ENCODE data around the gene ADAT2. TPM values are rescaled to one million over a fixed set of nuclear protein-coding genes. Genes with fewer than 3 reads are reported as not detected.

ADAT2 gene
- total and polyA plus RNA-seq, 2 of the 4 experiments (the other 2 are of a cell fraction): 2.7 to 5.4 TPM

DNA sequence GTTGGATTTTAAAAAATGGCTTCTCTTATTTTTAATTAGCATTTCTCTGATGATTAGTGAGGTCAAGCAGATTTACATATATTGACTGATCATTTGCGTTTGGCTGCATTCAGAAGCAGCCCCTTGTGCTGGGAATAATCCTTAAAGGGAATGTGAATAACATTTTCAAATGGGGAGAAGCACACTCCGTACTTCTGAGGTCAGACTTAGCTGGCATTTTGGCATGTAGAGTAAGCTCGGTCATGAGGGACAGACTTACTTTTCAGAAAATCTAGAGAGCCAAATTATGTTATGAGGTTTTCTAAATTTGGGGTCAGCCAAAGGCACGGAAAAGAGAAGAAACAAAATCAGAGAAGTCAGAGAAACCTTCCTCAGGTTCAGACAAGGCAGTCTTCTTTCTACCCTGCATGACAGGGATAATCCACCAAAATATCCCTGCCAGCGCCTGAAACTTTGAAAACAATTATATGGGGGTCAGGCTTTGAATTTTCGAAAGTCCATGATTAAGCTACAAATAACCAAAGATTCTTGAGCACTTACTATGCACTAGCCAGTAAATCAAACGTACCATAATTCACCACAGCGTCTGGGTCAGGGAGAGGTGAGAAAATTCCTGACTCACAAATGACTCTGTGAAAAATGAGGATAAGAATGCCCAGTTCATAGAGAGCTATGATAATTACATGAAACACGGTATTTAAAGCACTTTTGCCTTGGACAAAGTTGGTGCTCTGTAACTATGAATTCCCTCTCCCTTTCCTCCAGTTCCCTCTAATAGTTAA is 44.9 kb downstream of the ADAT2 start:
- WGBS, 2 experiments (ENCODE audit: extremely low coverage in 2 of 2, insufficient read length in 1 of 2): 60% methylated on average over 2 of the region's 9 CpGs; no CpG with 5 or more reads in 1 of the 2 experiments
- intact Hi-C loops (cut with micrococcal nuclease): no loop called here
- no peak overlapping the region for H3K23ac ChIP-seq (ENCODE audit: low read depth, low read length)
- TF ChIP-seq NFE2L2 (IDR thresholded peaks at IDR 0.05; ENCODE audit: low read depth, low read length) (no peak), RFX5 (IDR thresholded peaks at IDR 0.05; ENCODE audit: low read depth, low read length) (no peak), RAD21 (IDR thresholded peaks at IDR 0.05; ENCODE audit: low read length) (no peak), MXI1 (IDR thresholded peaks at IDR 0.05; ENCODE audit: borderline replicate concordance, low read depth, low read length) (no peak), SMC3 (IDR thresholded peaks at IDR 0.05; ENCODE audit: low read depth, low read length) (no peak), FOS (IDR thresholded peaks at IDR 0.05; ENCODE audit: low read depth, low read length) (no peak), CHD1 (IDR thresholded peaks at IDR 0.05; ENCODE audit: low read depth, low read length) (no peak), MAFK (IDR thresholded peaks at IDR 0.05; ENCODE audit: low read depth, low read length) (no peak), MAZ (IDR thresholded peaks at IDR 0.05; ENCODE audit: borderline replicate concordance, low read depth, low read length) (no peak), RCOR1 (IDR thresholded peaks at IDR 0.05; ENCODE audit: insufficient replicate concordance, low read length) (no peak), CEBPB (IDR thresholded peaks at IDR 0.05; ENCODE audit: low read depth, low read length) (no peak), POLR2A (IDR thresholded peaks at IDR 0.05; ENCODE audit: low read depth, low read length) (no peak), BHLHE40 (IDR thresholded peaks at IDR 0.05; ENCODE audit: low read depth, low read length) (no peak)
- TF ChIP-seq, protein P1, sequence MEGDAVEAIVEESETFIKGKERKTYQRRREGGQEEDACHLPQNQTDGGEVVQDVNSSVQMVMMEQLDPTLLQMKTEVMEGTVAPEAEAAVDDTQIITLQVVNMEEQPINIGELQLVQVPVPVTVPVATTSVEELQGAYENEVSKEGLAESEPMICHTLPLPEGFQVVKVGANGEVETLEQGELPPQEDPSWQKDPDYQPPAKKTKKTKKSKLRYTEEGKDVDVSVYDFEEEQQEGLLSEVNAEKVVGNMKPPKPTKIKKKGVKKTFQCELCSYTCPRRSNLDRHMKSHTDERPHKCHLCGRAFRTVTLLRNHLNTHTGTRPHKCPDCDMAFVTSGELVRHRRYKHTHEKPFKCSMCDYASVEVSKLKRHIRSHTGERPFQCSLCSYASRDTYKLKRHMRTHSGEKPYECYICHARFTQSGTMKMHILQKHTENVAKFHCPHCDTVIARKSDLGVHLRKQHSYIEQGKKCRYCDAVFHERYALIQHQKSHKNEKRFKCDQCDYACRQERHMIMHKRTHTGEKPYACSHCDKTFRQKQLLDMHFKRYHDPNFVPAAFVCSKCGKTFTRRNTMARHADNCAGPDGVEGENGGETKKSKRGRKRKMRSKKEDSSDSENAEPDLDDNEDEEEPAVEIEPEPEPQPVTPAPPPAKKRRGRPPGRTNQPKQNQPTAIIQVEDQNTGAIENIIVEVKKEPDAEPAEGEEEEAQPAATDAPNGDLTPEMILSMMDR (conservative IDR thresholded peaks at IDR 0.05; ENCODE audit: low read depth, low read length): no peak
- TF ChIP-seq, protein P2, sequence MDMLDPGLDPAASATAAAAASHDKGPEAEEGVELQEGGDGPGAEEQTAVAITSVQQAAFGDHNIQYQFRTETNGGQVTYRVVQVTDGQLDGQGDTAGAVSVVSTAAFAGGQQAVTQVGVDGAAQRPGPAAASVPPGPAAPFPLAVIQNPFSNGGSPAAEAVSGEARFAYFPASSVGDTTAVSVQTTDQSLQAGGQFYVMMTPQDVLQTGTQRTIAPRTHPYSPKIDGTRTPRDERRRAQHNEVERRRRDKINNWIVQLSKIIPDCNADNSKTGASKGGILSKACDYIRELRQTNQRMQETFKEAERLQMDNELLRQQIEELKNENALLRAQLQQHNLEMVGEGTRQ (IDR thresholded peaks at IDR 0.05; ENCODE audit: low read depth, low read length): no peak
- TF ChIP-seq, protein P3, sequence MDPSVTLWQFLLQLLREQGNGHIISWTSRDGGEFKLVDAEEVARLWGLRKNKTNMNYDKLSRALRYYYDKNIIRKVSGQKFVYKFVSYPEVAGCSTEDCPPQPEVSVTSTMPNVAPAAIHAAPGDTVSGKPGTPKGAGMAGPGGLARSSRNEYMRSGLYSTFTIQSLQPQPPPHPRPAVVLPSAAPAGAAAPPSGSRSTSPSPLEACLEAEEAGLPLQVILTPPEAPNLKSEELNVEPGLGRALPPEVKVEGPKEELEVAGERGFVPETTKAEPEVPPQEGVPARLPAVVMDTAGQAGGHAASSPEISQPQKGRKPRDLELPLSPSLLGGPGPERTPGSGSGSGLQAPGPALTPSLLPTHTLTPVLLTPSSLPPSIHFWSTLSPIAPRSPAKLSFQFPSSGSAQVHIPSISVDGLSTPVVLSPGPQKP (IDR thresholded peaks at IDR 0.05; ENCODE audit: borderline replicate concordance, low read depth, low read length): no peak
- H2BK20ac ChIP-seq (ENCODE audit: low read depth, low read length): no peak overlapping the region
- ATAC-seq (ENCODE audit: low read depth) (peak; percentile 32; the same call in 1 of the 2 replicates), DNase-seq (peak; percentile 35)
- no peak overlapping the region for H4K5ac ChIP-seq (ENCODE audit: low read depth, low read length)
- H3K27ac ChIP-seq (ENCODE audit: insufficient read depth, low read length): no peak overlapping the region
- no peak overlapping the region for H3K4me3 ChIP-seq (ENCODE audit: insufficient read depth, low read depth, low read length)
- no peaks in the 10 kb centered on the region for H3K27me3 ChIP-seq (ENCODE audit: control insufficient read depth, insufficient read depth, low read length)
- no TSS peak for BruUV-seq (replicated peaks)
- no peak overlapping the region for H4K8ac ChIP-seq (ENCODE audit: low read depth in 2 of 2, low read length in 2 of 2)
- no peak overlapping the region for H2BK120ac ChIP-seq (ENCODE audit: low read depth, low read length)
- ChIA-PET CTCF (no interaction called here), POLR2A (ENCODE audit: unreplicated experiment) (no interaction called here)
- no peak overlapping the region for H3K4me2 ChIP-seq (ENCODE audit: low read depth, low read length)
- H3K9ac ChIP-seq (ENCODE audit: low read depth, low read length): no peak overlapping the region
- H3K36me3 ChIP-seq (ENCODE audit: control insufficient read depth, insufficient read depth, low read length): no peaks in the 10 kb centered on the region
- H3K14ac ChIP-seq (replicated peaks; ENCODE audit: low read depth, low read length): no peak overlapping the region
- no peak overlapping the region for H4K91ac ChIP-seq (ENCODE audit: insufficient read depth, low read depth, low read length)
- H4K20me1 ChIP-seq (ENCODE audit: insufficient read depth, low read length): no peaks in the 10 kb centered on the region
- H3K18ac ChIP-seq (ENCODE audit: low read depth, low read length): no peak overlapping the region
- H2AFZ ChIP-seq (replicated peaks; ENCODE audit: low read length, poor library complexity): no peak overlapping the region
- H2BK5ac ChIP-seq (ENCODE audit: low read depth, low read length, poor library complexity, severe bottlenecking): no peak overlapping the region
- no peaks in the 10 kb centered on the region for H3K9me1 ChIP-seq (ENCODE audit: insufficient read depth, low read length)
- H2AK9ac ChIP-seq (replicated peaks; ENCODE audit: low read depth, low read length, poor library complexity): no peak overlapping the region
- H3K4me1 ChIP-seq (ENCODE audit: control insufficient read depth, insufficient read depth, low read length): no peaks in the 10 kb centered on the region; the same call in 1 of the 2 replicates
- H2BK15ac ChIP-seq (ENCODE audit: low read depth, low read length): no peak overlapping the region
- no peak overlapping the region for H3K4ac ChIP-seq (ENCODE audit: low read depth, low read length)
- H3K56ac ChIP-seq (ENCODE audit: extremely low read depth, insufficient read depth, low read length): no peak overlapping the region
- H2AK5ac ChIP-seq (ENCODE audit: low read depth, low read length): no peak overlapping the region
- H3K9me3 ChIP-seq (ENCODE audit: control insufficient read depth, insufficient read depth, low read length): no peaks in the 10 kb centered on the region
- no peaks in the 10 kb centered on the region for H3K79me1 ChIP-seq (ENCODE audit: low read depth in 1 of 2, low read length in 2 of 2)
- dilution Hi-C loops (cut with HindIII; ENCODE audit: low sequenced_read_pairs, unreplicated experiment): no loop called here
- in situ Hi-C loops (cut with MboI; ENCODE audit: low sequenced_read_pairs): no loop called here
